Measurements from ENCODE around the gene CCDC136.

DNA sequence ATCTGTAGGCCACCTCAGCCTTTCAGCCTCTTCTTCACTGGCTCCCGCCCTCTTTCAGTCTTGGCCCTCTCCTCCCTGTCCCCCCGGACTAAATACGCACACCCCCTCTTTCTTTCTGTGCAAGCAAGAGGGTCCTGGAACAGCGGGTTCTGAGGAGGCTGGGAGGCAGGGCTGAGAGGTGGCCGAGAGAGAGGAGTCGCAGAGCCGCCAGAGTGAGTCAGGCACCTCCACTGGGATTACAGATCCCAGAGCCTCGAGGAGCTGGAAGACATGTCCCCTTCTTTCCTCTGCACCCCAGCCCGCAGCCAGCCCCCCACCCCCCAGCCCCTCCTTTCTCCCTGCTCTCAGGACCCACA, 182 bp downstream of the CCDC136 start:
- TF ChIP-seq CTCF (conservative IDR thresholded peaks at IDR 0.05) = no peak
- TF ChIP-seq ZFX (IDR thresholded peaks at IDR 0.05) = no peak
